Fibroblast of villous mesenchyme (primary cell): ENCODE data around the gene SPATA46. TPM values are rescaled to one million over a fixed set of nuclear protein-coding genes. Genes with fewer than 3 reads are reported as not detected.
A peak's percentile ranks its signal among the peaks of the same experiment; 100 is the strongest.
"Not testable (repeated sequence)": the region's sequence is repeated elsewhere in the genome, so short reads cannot be mapped to it uniquely, and the experiment has no call there.

Experiments
- DNase-seq: peaks from one replicate; pipeline ENCODE4 v3.0.0-alpha.2; 2010; ENCODE audit warnings: low read depth
- H3K4me3 ChIP-seq: 2 replicates; pipeline ENCODE4 v1.5.1; 2011; ENCODE audit warnings: low read depth, mild to moderate bottlenecking, low read length
- CTCF ChIP-seq: IDR thresholded peaks from 2 replicates; pipeline ENCODE4 v1.5.1; 2012; ENCODE audit warnings: low read depth, mild to moderate bottlenecking, low read length; ENCODE audit not compliant: insufficient read depth
- total RNA-seq: library from RNA; depleted of rRNA; stranded (reverse); fragments of >200 nt; gene quantifications from 2 replicates; pipeline ENCODE4 v1.2.3, GENCODE V29; 2012

SPATA46 gene
- total RNA-seq, 1 donor: not detected

GRCh38 chr1:162358928-162359327, 17.7 kb downstream of the SPATA46 start:
- no peak for DNase-seq
- no peak for TF ChIP-seq CTCF
- no peak overlapping the region for H3K4me3 ChIP-seq

GRCh38 chr1:162357681-162358266, 18.9 kb downstream of the SPATA46 start:
- no peak overlapping the region for H3K4me3 ChIP-seq
- peak; percentile 75 for TF ChIP-seq CTCF
- peak; percentile 71 for DNase-seq

GRCh38 chr1:162353702-162354101, 23.0 kb downstream of the SPATA46 start:
- DNase-seq: no peak
- TF ChIP-seq CTCF: no peak

GRCh38 chr1:162353078-162353477, 23.6 kb downstream of the SPATA46 start:
- DNase-seq: no peak
- no peak overlapping the region for H3K4me3 ChIP-seq
- TF ChIP-seq CTCF: no peak

More at GRCh38 chr1:162353702-162354101, 23.0 kb downstream of the SPATA46 start:
- H3K4me3 ChIP-seq: no peak overlapping the region

- DNase-seq, H3K4me3 ChIP-seq: not testable (repeated sequence)
Measured at GRCh38 chr1:162351874-162352273, 24.8 kb downstream of the SPATA46 start.

- no peak for DNase-seq
- no peak overlapping the region for H3K4me3 ChIP-seq
- TF ChIP-seq CTCF: no peak
Measured at GRCh38 chr1:162351246-162351842, 25.3 kb downstream of the SPATA46 start.

- TF ChIP-seq CTCF: no peak
- peak; percentile 96 for DNase-seq
- H3K4me3 ChIP-seq: no peak overlapping the region
Measured at GRCh38 chr1:162349635-162350330, 26.9 kb downstream of the SPATA46 start.
